ENCODE measurements around the gene SUFU. TPM values are rescaled to one million over a fixed set of nuclear protein-coding genes. Genes with fewer than 3 reads are reported as not detected.

SUFU gene
- total and polyA plus RNA-seq, 2 donors = 2.6 to 4.3 TPM

DNA sequence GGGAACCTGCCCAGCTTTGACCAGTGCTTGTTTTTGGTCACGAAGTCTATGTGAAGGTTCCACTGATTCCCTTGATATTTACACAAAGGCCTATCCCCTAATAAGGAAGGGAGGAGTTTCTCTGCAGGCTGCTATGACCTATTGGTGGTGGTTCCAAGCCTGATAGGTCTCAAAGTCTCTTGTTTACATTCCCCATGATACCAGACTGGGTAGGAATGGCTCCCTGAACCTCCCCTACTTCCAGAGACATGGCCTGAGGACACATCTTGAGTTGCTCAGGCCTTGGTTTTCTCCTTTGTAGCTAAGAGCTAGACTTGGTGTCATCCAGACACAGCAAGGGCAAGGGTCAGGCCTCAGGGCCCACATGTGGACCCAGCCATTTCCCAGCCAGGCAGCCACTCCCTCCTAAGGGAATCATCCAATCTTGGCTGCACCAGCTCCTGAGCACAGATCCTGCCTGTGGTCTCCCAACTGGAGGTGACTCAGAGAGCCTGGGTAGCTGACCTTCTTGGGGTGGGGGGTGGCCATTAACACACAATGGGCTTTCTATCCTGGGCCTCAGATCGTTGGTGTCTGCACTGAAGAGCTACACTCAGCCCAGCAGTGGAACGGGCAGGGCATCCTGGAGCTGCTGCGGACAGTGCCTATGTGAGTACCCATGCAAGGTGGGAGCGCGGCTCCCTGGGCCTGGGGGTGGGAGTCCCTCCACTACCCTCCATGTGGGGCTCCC, 89.5 kb downstream of the SUFU start:
- H3K4me3 ChIP-seq (ENCODE audit: low read length in 2 of 2) = no peak overlapping the region
- peaks cover 26 to 27% of the 10 kb centered on the region in 2 donors for H3K36me3 ChIP-seq (ENCODE audit: control insufficient read depth in 2 of 2, insufficient read depth in 2 of 2, low read length in 1 of 2)
- DNase-seq (ENCODE audit: low read depth in 6 of 9, low spot score in 9 of 9) = no peak
- no peaks in the 10 kb centered on the region for H3K9me3 ChIP-seq (ENCODE audit: control insufficient read depth in 2 of 2, insufficient read depth in 1 of 2, low read length in 1 of 2)
- 97% methylated on average over 6 of the region's 6 CpGs for WGBS
- H3K27me3 ChIP-seq (ENCODE audit: control insufficient read depth in 2 of 2, insufficient read depth in 1 of 2, low read length in 1 of 2) = no peaks in the 10 kb centered on the region
- peaks cover 0 to 12% of the 10 kb centered on the region in 2 donors for H3K4me1 ChIP-seq (ENCODE audit: control insufficient read depth in 2 of 2, insufficient read depth in 2 of 2, low read length in 2 of 2)
- H3K27ac ChIP-seq (ENCODE audit: low read depth in 1 of 2, low read length in 1 of 2) = no peak overlapping the region

GRCh38 chr10:102593804-102594079, 90.0 kb downstream of the SUFU start:
- Histone ChIP-seq H3K36me3 (ENCODE audit: control insufficient read depth in 2 of 2, insufficient read depth in 2 of 2, low read length in 1 of 2) (peaks cover 29 to 31% of the 10 kb centered on the region in 2 donors), H3K27ac (ENCODE audit: low read depth in 1 of 2, low read length in 1 of 2) (no peak overlapping the region), H3K27me3 (ENCODE audit: control insufficient read depth in 2 of 2, insufficient read depth in 1 of 2, low read length in 1 of 2) (no peaks in the 10 kb centered on the region), H3K9me3 (ENCODE audit: control insufficient read depth in 2 of 2, insufficient read depth in 1 of 2, low read length in 1 of 2) (no peaks in the 10 kb centered on the region), H3K4me3 (ENCODE audit: low read length in 2 of 2) (no peak overlapping the region), H3K4me1 (ENCODE audit: control insufficient read depth in 2 of 2, insufficient read depth in 2 of 2, low read length in 2 of 2) (peaks cover 0 to 13% of the 10 kb centered on the region in 2 donors)
- DNase-seq (ENCODE audit: low read depth in 6 of 9, low spot score in 9 of 9) = no peak
- WGBS = 88% methylated on average over 6 of the region's 6 CpGs

DNA sequence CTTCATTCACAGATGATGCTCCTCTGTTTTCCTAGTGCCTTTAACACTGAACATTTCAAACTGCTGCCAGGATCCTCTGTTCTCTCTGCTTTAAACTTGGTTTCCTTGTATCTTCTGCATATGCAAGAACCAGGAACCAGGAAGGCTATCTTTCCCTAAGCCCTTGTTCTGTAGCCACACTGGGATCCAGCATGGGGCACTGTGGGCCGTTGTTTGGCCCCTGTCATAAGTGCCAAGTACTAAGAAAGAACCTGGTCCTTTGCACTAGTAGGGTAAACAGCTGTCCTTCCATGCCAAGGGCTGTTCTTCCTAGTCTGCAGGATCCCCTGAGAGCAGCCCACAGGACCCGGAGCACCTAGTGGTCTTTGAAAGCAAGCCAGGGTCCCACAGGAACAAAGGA, 91.5 kb downstream of the SUFU start:
- Histone ChIP-seq H3K27ac (ENCODE audit: low read depth in 1 of 2, low read length in 1 of 2) (no peak overlapping the region), H3K36me3 (ENCODE audit: control insufficient read depth in 2 of 2, insufficient read depth in 2 of 2, low read length in 1 of 2) (peaks cover 42 to 46% of the 10 kb centered on the region in 2 donors), H3K4me1 (ENCODE audit: control insufficient read depth in 2 of 2, insufficient read depth in 2 of 2, low read length in 2 of 2) (peaks cover 0 to 24% of the 10 kb centered on the region in 2 donors)

GRCh38 chr10:102595897-102596296, 92.1 kb downstream of the SUFU start:
- H3K9me3 ChIP-seq (ENCODE audit: control insufficient read depth in 2 of 2, insufficient read depth in 1 of 2, low read length in 1 of 2) = no peaks in the 10 kb centered on the region
- peaks cover 0 to 24% of the 10 kb centered on the region in 2 donors for H3K4me1 ChIP-seq (ENCODE audit: control insufficient read depth in 2 of 2, insufficient read depth in 2 of 2, low read length in 2 of 2)
- no peak for DNase-seq (ENCODE audit: low read depth in 6 of 9, low spot score in 9 of 9)
- 96% methylated on average over 4 of the region's 4 CpGs for WGBS
- peaks cover 48 to 49% of the 10 kb centered on the region in 2 donors for H3K36me3 ChIP-seq (ENCODE audit: control insufficient read depth in 2 of 2, insufficient read depth in 2 of 2, low read length in 1 of 2)
- H3K4me3 ChIP-seq (ENCODE audit: low read length in 2 of 2) = no peak overlapping the region
- no peak overlapping the region for H3K27ac ChIP-seq (ENCODE audit: low read depth in 1 of 2, low read length in 1 of 2)
- H3K27me3 ChIP-seq (ENCODE audit: control insufficient read depth in 2 of 2, insufficient read depth in 1 of 2, low read length in 1 of 2) = no peaks in the 10 kb centered on the region

More for the DNA sequence above, 91.5 kb downstream of the SUFU start:
- Histone ChIP-seq H3K4me3 (ENCODE audit: low read length in 2 of 2) (no peak overlapping the region), H3K9me3 (ENCODE audit: control insufficient read depth in 2 of 2, insufficient read depth in 1 of 2, low read length in 1 of 2) (no peaks in the 10 kb centered on the region), H3K27me3 (ENCODE audit: control insufficient read depth in 2 of 2, insufficient read depth in 1 of 2, low read length in 1 of 2) (no peaks in the 10 kb centered on the region)
- 92% methylated on average over 2 of the region's 2 CpGs for WGBS
- DNase-seq (ENCODE audit: low read depth in 6 of 9, low spot score in 9 of 9) = no peak

DNA sequence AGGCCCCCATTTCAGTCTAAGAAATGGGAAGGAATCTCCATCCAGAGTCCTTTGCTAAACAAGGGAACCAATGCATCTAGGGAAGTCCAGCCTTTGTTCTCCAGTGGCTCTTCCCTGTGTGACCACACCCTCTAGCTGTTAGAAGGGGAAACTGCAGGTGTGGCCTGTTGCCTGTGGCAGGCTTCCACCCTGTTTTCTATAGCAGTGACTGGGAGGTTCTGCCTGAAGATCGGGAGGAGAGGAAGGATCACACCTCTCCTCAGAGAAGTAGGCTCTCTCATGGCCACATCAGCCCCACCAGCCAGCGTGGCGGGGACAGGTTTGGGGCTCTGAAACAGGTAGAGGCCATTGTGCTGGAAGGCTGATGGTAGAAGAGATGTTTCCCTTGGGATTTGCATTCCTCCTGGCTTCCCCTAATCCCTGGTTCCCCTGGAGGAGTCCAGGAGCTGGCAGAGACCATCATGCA, 92.8 kb downstream of the SUFU start:
- Histone ChIP-seq H3K4me3 (ENCODE audit: low read length in 2 of 2) (no peak overlapping the region), H3K4me1 (ENCODE audit: control insufficient read depth in 2 of 2, insufficient read depth in 2 of 2, low read length in 2 of 2) (peaks cover 0 to 24% of the 10 kb centered on the region in 2 donors), H3K27me3 (ENCODE audit: control insufficient read depth in 2 of 2, insufficient read depth in 1 of 2, low read length in 1 of 2) (no peaks in the 10 kb centered on the region), H3K27ac (ENCODE audit: low read depth in 1 of 2, low read length in 1 of 2) (no peak overlapping the region), H3K36me3 (ENCODE audit: control insufficient read depth in 2 of 2, insufficient read depth in 2 of 2, low read length in 1 of 2) (peaks cover 51 to 54% of the 10 kb centered on the region in 2 donors), H3K9me3 (ENCODE audit: control insufficient read depth in 2 of 2, insufficient read depth in 1 of 2, low read length in 1 of 2) (no peaks in the 10 kb centered on the region)
- WGBS = 64% methylated on average over 3 of the region's 3 CpGs
- peak in 3 of 9 donors; percentile 21 to 59 (median 33) for DNase-seq (ENCODE audit: low read depth in 6 of 9, low spot score in 9 of 9)

DNA sequence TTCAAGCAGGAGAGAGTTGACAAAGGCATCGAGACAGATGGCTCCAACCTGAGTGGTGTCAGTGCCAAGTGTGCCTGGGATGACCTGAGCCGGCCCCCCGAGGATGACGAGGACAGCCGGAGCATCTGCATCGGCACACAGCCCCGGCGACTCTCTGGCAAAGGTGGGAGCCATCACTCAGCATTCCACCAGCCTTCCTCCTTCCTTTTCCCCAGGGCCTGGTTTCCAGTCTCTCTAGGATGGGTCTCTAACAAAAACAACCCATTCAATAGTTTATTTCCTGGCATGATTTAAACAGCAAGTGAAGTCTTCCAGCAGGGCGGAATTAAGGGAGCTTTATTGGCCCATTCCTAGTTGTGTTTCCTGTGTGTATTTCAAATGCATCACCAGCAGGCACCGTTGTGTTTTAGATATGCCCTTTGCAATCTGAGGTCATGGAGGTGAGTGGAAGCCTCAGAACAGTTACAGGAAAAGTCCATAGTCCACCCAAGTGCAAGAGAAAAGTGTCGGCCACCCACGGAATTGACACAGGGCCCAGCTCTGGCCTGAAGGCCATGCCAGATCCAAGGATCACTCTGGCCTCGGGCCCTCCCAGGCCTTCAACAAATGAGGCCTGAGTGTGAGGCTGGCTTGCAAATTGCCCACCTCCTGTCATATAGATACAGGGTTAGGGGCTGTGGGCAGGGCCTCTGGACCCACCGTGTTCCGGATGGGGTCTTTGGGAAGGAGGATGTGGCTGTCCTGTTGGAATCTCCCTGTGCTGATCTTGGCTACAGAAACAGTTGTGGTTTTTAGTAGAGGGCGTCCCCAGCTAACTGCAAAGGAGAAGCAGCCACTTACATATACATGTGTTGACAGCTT, 93.6 kb downstream of the SUFU start:
- no peak for DNase-seq (ENCODE audit: low read depth in 6 of 9, low spot score in 9 of 9)
- H3K27me3 ChIP-seq (ENCODE audit: control insufficient read depth in 2 of 2, insufficient read depth in 1 of 2, low read length in 1 of 2) = no peaks in the 10 kb centered on the region
- WGBS = 88% methylated on average over 16 of the region's 16 CpGs
- no peaks in the 10 kb centered on the region for H3K9me3 ChIP-seq (ENCODE audit: control insufficient read depth in 2 of 2, insufficient read depth in 1 of 2, low read length in 1 of 2)
- no peak overlapping the region for H3K27ac ChIP-seq (ENCODE audit: low read depth in 1 of 2, low read length in 1 of 2)
- peaks cover 0 to 24% of the 10 kb centered on the region in 2 donors for H3K4me1 ChIP-seq (ENCODE audit: control insufficient read depth in 2 of 2, insufficient read depth in 2 of 2, low read length in 2 of 2)
- H3K36me3 ChIP-seq (ENCODE audit: control insufficient read depth in 2 of 2, insufficient read depth in 2 of 2, low read length in 1 of 2) = peaks cover 57 to 60% of the 10 kb centered on the region in 2 donors
- no peak overlapping the region for H3K4me3 ChIP-seq (ENCODE audit: low read length in 2 of 2)

GRCh38 chr10:102598243-102598642, 94.5 kb downstream of the SUFU start:
- Histone ChIP-seq H3K4me1 (ENCODE audit: control insufficient read depth in 2 of 2, insufficient read depth in 2 of 2, low read length in 2 of 2) (peaks cover 0 to 24% of the 10 kb centered on the region in 2 donors), H3K9me3 (ENCODE audit: control insufficient read depth in 2 of 2, insufficient read depth in 1 of 2, low read length in 1 of 2) (no peaks in the 10 kb centered on the region), H3K27me3 (ENCODE audit: control insufficient read depth in 2 of 2, insufficient read depth in 1 of 2, low read length in 1 of 2) (no peaks in the 10 kb centered on the region), H3K27ac (ENCODE audit: low read depth in 1 of 2, low read length in 1 of 2) (no peak overlapping the region), H3K4me3 (ENCODE audit: low read length in 2 of 2) (no peak overlapping the region), H3K36me3 (ENCODE audit: control insufficient read depth in 2 of 2, insufficient read depth in 2 of 2, low read length in 1 of 2) (peaks cover 61 to 67% of the 10 kb centered on the region in 2 donors)
- WGBS = 83% methylated on average over 8 of the region's 8 CpGs
- no peak for DNase-seq (ENCODE audit: low read depth in 6 of 9, low spot score in 9 of 9)

- Histone ChIP-seq H3K36me3 (ENCODE audit: control insufficient read depth in 2 of 2, insufficient read depth in 2 of 2, low read length in 1 of 2) (peaks cover 50 to 74% of the 10 kb centered on the region in 2 donors), H3K27ac (ENCODE audit: low read depth in 1 of 2, low read length in 1 of 2) (no peak overlapping the region), H3K4me1 (ENCODE audit: control insufficient read depth in 2 of 2, insufficient read depth in 2 of 2, low read length in 2 of 2) (peaks cover 0 to 24% of the 10 kb centered on the region in 2 donors), H3K27me3 (ENCODE audit: control insufficient read depth in 2 of 2, insufficient read depth in 1 of 2, low read length in 1 of 2) (no peaks in the 10 kb centered on the region), H3K9me3 (ENCODE audit: control insufficient read depth in 2 of 2, insufficient read depth in 1 of 2, low read length in 1 of 2) (no peaks in the 10 kb centered on the region), H3K4me3 (ENCODE audit: low read length in 2 of 2) (no peak overlapping the region)
- DNase-seq (ENCODE audit: low read depth in 6 of 9, low spot score in 9 of 9) = no peak
- 70% methylated on average over 7 of the region's 7 CpGs for WGBS
Observed at GRCh38 chr10:102599565-102600327, 96.0 kb downstream of the SUFU start.

Measured in thymus (tissue), 11 donors.